ENCODE results near the gene NEK10. TPM values are rescaled to one million over a fixed set of nuclear protein-coding genes. Genes with fewer than 3 reads are reported as not detected.

Gene NEK10
- total and polyA plus RNA-seq, 9 of the 15 experiments (the other 6 are each of a cell fraction or from before 2014, with no cell fraction given) = 0.07 TPM; not detected in 8

DNA sequence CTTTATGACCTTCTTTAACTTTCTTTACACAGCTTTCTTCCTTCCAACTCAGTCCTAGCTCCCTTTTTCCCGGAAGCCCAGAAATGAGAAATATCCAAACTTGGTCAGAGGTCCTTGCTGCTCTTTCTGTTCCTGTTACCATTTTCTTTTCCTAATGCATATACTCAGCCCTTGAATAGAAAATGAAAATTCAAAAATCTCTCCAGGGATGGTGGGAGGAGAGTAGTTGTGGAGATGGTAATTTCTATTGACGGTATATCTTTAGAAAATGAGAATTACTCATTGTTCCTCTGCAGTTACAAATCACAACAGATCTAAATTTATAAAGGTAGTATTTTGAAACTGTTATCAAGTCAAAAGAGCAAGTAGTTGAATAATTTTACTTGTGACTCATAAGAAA lies 255.1 kb downstream of the NEK10 start (continued):
- TF ChIP-seq NCOA2 (IDR thresholded peaks at IDR 0.05; ENCODE audit: partially characterized antibody in 2 of 2) = no peak

DNA sequence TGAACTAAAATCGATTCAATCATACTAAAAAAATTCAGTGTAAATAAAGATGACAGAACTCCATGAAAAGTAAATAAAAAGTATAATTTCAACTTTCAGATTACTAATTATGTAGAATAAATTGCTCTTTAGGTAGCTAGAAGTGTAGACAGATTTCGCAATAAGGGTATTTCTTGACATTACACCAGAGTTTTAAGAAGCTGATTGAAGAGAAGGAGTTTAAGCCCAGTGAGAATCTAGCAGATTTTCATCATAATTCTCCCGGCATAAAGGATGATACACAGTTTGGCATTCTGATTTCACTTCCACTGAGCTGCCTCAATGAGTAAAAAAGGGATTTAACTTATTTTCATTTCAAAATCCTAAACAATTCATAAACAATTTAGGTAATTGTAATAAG lies 259.2 kb downstream of the NEK10 start:
- intact Hi-C loops (cut with micrococcal nuclease) (no loop called here), in situ Hi-C loops (cut with MboI) (no loop called here)
- H3K27ac ChIP-seq (ENCODE audit: extremely low read depth, low read depth, low read length) = no peak overlapping the region
- no peaks in the 10 kb centered on the region for H3K27me3 ChIP-seq (ENCODE audit: control insufficient read depth in 2 of 2, insufficient read depth in 2 of 2, low read length in 2 of 2)
- H3K4me1 ChIP-seq (replicated peaks in 1 of 2; ENCODE audit: control insufficient read depth in 2 of 2, insufficient read depth in 2 of 2, low read length in 2 of 2) = no peaks in the 10 kb centered on the region
- H3K9me3 ChIP-seq (replicated peaks; ENCODE audit: control insufficient read depth, insufficient read depth, low read depth, low read length) = no peaks in the 10 kb centered on the region
- POLR2A ChIA-PET = no interaction called here
- no peak overlapping the region for H3K9ac ChIP-seq (ENCODE audit: insufficient read depth in 1 of 2, low read depth in 2 of 2, low read length in 2 of 2)
- H3K4me3 ChIP-seq = no peak overlapping the region
- TF ChIP-seq CEBPG (CRISPR knock-in tag; IDR thresholded peaks at IDR 0.05) (no peak), CEBPG (tag; conservative IDR thresholded peaks at IDR 0.05 in 1 of 2, IDR thresholded peaks at IDR 0.05 in 1 of 2) (peak in 1 of 2 experiments; percentile 76; a peak in 2 of 4 replicates), GATA2 (CRISPR knock-in tag; IDR thresholded peaks at IDR 0.05) (no peak), CEBPB (tag; IDR thresholded peaks at IDR 0.05) (peak; percentile 57)
- H3K79me2 ChIP-seq (ENCODE audit: control insufficient read depth, insufficient read depth, low read length) = no peaks in the 10 kb centered on the region
- DNase-seq (ENCODE audit: extremely low read depth in 1 of 4, low spot score in 3 of 4) (no peak), FAIRE-seq (no peak), ATAC-seq (no peak)
- no TSS peak for BruUV-seq (replicated peaks)
- no peak overlapping the region for H3K4me2 ChIP-seq (ENCODE audit: insufficient read depth, low read length)
- no peak overlapping the region for H2AFZ ChIP-seq (ENCODE audit: low read depth, low read length)
- no peaks in the 10 kb centered on the region for H3K36me3 ChIP-seq (ENCODE audit: control insufficient read depth, insufficient read depth, low read length)
- CTCF ChIA-PET (ENCODE audit: low intra/inter-chr PET ratio) = no interaction called here
- no peaks in the 10 kb centered on the region for H4K20me1 ChIP-seq (replicated peaks; ENCODE audit: control insufficient read depth, insufficient read depth, low read length)
- WGBS (ENCODE audit: insufficient coverage, low coverage, missing lambda C conversion rate) = 0% methylated on average over 3 of the region's 3 CpGs
- H3K9me1 ChIP-seq (ENCODE audit: control insufficient read depth, insufficient read depth, low read length) = no peaks in the 10 kb centered on the region

DNA sequence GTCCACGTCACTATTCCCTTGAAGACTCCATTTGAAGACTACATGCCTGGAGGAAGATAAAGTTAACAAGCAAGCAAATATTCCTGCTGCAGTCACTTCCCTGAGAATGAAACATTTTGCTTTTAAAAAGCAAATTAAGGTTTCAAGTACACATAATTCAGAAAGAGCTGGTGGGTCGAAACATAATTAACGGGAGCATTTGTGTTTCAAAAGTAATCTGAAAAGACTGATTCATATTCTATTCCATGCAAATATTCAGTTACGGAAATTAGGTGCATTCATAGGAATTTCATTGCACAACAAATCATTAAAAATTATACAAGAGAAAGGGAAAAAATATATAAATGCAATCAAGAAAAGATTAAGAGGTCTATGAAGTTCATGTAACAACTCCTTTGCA lies 260.9 kb downstream of the NEK10 start:
- Histone ChIP-seq H3K27me3 (ENCODE audit: control insufficient read depth in 2 of 2, insufficient read depth in 2 of 2, low read length in 2 of 2) (no peaks in the 10 kb centered on the region), H3K79me2 (ENCODE audit: control insufficient read depth, insufficient read depth, low read length) (no peaks in the 10 kb centered on the region), H3K9me1 (ENCODE audit: control insufficient read depth, insufficient read depth, low read length) (no peaks in the 10 kb centered on the region), H4K20me1 (replicated peaks; ENCODE audit: control insufficient read depth, insufficient read depth, low read length) (no peaks in the 10 kb centered on the region), H3K27ac (ENCODE audit: extremely low read depth, low read depth, low read length) (no peak overlapping the region), H3K36me3 (ENCODE audit: control insufficient read depth, insufficient read depth, low read length) (no peaks in the 10 kb centered on the region), H2AFZ (ENCODE audit: low read depth, low read length) (no peak overlapping the region), H3K4me1 (replicated peaks in 1 of 2; ENCODE audit: control insufficient read depth in 2 of 2, insufficient read depth in 2 of 2, low read length in 2 of 2) (no peaks in the 10 kb centered on the region), H3K4me3 (no peak overlapping the region), H3K9ac (ENCODE audit: insufficient read depth in 1 of 2, low read depth in 2 of 2, low read length in 2 of 2) (no peak overlapping the region), H3K9me3 (replicated peaks; ENCODE audit: control insufficient read depth, insufficient read depth, low read depth, low read length) (no peaks in the 10 kb centered on the region; the same call in 1 of the 2 replicates), H3K4me2 (ENCODE audit: insufficient read depth, low read length) (no peak overlapping the region)
- no peak for ATAC-seq
- BruUV-seq (replicated peaks) = no TSS peak
- FAIRE-seq = no peak
- WGBS (ENCODE audit: insufficient coverage, low coverage, missing lambda C conversion rate) = 0% methylated on average over 4 of the region's 4 CpGs
- TF ChIP-seq, protein P1, sequence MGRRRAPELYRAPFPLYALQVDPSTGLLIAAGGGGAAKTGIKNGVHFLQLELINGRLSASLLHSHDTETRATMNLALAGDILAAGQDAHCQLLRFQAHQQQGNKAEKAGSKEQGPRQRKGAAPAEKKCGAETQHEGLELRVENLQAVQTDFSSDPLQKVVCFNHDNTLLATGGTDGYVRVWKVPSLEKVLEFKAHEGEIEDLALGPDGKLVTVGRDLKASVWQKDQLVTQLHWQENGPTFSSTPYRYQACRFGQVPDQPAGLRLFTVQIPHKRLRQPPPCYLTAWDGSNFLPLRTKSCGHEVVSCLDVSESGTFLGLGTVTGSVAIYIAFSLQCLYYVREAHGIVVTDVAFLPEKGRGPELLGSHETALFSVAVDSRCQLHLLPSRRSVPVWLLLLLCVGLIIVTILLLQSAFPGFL (CRISPR knock-in tag; IDR thresholded peaks at IDR 0.05) = no peak
- TF ChIP-seq, protein P2, sequence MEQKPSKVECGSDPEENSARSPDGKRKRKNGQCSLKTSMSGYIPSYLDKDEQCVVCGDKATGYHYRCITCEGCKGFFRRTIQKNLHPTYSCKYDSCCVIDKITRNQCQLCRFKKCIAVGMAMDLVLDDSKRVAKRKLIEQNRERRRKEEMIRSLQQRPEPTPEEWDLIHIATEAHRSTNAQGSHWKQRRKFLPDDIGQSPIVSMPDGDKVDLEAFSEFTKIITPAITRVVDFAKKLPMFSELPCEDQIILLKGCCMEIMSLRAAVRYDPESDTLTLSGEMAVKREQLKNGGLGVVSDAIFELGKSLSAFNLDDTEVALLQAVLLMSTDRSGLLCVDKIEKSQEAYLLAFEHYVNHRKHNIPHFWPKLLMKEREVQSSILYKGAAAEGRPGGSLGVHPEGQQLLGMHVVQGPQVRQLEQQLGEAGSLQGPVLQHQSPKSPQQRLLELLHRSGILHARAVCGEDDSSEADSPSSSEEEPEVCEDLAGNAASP (IDR thresholded peaks at IDR 0.05) = no peak
- TF ChIP-seq ZNF133 (CRISPR knock-in tag; IDR thresholded peaks at IDR 0.05) (no peak), ZNF589 (CRISPR knock-in tag; IDR thresholded peaks at IDR 0.05; ENCODE audit: low read depth) (no peak)
- TF ChIP-seq, protein P3, sequence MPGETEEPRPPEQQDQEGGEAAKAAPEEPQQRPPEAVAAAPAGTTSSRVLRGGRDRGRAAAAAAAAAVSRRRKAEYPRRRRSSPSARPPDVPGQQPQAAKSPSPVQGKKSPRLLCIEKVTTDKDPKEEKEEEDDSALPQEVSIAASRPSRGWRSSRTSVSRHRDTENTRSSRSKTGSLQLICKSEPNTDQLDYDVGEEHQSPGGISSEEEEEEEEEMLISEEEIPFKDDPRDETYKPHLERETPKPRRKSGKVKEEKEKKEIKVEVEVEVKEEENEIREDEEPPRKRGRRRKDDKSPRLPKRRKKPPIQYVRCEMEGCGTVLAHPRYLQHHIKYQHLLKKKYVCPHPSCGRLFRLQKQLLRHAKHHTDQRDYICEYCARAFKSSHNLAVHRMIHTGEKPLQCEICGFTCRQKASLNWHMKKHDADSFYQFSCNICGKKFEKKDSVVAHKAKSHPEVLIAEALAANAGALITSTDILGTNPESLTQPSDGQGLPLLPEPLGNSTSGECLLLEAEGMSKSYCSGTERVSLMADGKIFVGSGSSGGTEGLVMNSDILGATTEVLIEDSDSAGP (CRISPR knock-in tag; IDR thresholded peaks at IDR 0.05) = no peak
- POLR2A ChIA-PET = no interaction called here
- in situ Hi-C loops (cut with MboI) (no loop called here), intact Hi-C loops (cut with micrococcal nuclease) (no loop called here)
- CTCF ChIA-PET (ENCODE audit: low intra/inter-chr PET ratio) = no interaction called here
- no peak for DNase-seq (ENCODE audit: extremely low read depth in 1 of 4, low spot score in 3 of 4)
